RWPE2 (cell line): ENCODE data around the gene LTC4S.

Experiments used
- ATAC-seq: fragments of 200-7000 bp; cut with Tn5 transposase; 3 replicates; pipeline ENCODE4 v1.9.1; 2021; ENCODE audit warnings: low read depth
- DNase-seq: peaks from one replicate; pipeline ENCODE4 v3.0.0-alpha.2; 2020; ENCODE audit warnings: low spot score
- H3K27ac ChIP-seq: fragments of 450-650 bp; 2 replicates; pipeline ENCODE4 v1.5.1; 2017; ENCODE audit warnings: mild to moderate bottlenecking; ENCODE audit not compliant: poor library complexity, severe bottlenecking
- H3K27me3 ChIP-seq: fragments of 250-450 bp; sonication (Bioruptor Pico); 2 replicates; pipeline ENCODE4 v1.5.1; 2021; ENCODE audit warnings: mild to moderate bottlenecking, moderate library complexity; ENCODE audit not compliant: insufficient read depth, poor library complexity, severe bottlenecking
- H3K36me3 ChIP-seq: fragments of 250-450 bp; sonication (Bioruptor Pico); 2 replicates; pipeline ENCODE4 v1.5.1; 2020; ENCODE audit warnings: low read depth, mild to moderate bottlenecking, moderate library complexity
- H3K4me1 ChIP-seq: fragments of 250-450 bp; sonication (Bioruptor Pico); 2 replicates; pipeline ENCODE4 v1.5.1; 2021; ENCODE audit warnings: mild to moderate bottlenecking, moderate library complexity; ENCODE audit not compliant: insufficient read depth, poor library complexity, severe bottlenecking
- H3K4me3 ChIP-seq: fragments of 250-450 bp; sonication (Bioruptor Pico); 2 replicates; pipeline ENCODE4 v1.5.1; 2021; ENCODE audit warnings: mild to moderate bottlenecking, moderate library complexity; ENCODE audit not compliant: severe bottlenecking
- H3K9me3 ChIP-seq: fragments of 250-450 bp; sonication (Bioruptor Pico); 2 replicates; pipeline ENCODE4 v1.5.1; 2021; ENCODE audit warnings: mild to moderate bottlenecking, moderate library complexity; ENCODE audit not compliant: severe bottlenecking
- TF ChIP-seq, protein P1 (sequence below): fragments of 450-650 bp; IDR thresholded peaks from one replicate; pipeline ENCODE4 v1.5.1; 2017; ENCODE audit warnings: mild to moderate bottlenecking, moderate library complexity; ENCODE audit not compliant: poor library complexity, severe bottlenecking

The LTC4S gene

DNA sequence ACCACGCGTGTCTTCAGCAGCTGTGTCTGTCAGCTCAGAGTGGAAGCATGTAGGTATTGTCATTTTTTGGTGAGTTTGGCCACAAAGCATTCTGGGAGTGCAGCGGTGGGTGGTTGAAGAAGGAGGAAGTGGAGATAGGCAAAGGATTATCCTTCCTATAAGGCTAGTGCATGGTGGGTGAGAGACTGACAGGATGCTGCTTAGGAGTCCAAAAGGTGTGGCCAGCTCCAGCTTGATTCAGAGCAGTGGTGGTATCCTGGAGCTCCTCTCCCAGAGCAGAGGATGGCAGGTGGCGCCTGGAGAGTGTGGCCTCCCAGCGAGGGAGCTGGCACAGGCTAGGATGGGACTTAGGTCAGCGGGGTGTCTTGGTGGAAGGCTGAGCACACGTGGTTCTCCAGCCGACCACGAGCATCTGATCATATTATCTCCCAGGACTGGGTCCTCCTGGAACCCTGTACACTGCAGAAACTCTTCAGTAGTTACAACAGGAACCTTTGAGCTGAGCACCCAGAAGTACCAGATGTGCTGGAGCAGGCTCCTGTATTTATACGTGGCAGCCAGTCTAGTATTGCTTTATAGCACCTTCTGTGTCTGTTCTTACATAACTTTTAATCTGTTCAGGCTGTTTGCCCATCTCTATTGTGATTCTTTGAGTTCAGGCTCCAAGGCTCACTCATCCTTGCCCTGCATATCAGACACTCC, 31.6 kb upstream of the LTC4S start:
- no peaks in the 10 kb centered on the region for H3K27me3 ChIP-seq
- peaks cover 21% of the 10 kb centered on the region for H3K36me3 ChIP-seq
- H3K4me3 ChIP-seq, result no peak overlapping the region
- DNase-seq, result no peak
- H3K9me3 ChIP-seq, result no peaks in the 10 kb centered on the region
- TF ChIP-seq, protein P1, sequence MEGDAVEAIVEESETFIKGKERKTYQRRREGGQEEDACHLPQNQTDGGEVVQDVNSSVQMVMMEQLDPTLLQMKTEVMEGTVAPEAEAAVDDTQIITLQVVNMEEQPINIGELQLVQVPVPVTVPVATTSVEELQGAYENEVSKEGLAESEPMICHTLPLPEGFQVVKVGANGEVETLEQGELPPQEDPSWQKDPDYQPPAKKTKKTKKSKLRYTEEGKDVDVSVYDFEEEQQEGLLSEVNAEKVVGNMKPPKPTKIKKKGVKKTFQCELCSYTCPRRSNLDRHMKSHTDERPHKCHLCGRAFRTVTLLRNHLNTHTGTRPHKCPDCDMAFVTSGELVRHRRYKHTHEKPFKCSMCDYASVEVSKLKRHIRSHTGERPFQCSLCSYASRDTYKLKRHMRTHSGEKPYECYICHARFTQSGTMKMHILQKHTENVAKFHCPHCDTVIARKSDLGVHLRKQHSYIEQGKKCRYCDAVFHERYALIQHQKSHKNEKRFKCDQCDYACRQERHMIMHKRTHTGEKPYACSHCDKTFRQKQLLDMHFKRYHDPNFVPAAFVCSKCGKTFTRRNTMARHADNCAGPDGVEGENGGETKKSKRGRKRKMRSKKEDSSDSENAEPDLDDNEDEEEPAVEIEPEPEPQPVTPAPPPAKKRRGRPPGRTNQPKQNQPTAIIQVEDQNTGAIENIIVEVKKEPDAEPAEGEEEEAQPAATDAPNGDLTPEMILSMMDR, result no peak
- peak; percentile 31 for ATAC-seq
- peak overlapping the region; percentile 58 for H3K27ac ChIP-seq
- peaks cover 45% of the 10 kb centered on the region for H3K4me1 ChIP-seq

DNA sequence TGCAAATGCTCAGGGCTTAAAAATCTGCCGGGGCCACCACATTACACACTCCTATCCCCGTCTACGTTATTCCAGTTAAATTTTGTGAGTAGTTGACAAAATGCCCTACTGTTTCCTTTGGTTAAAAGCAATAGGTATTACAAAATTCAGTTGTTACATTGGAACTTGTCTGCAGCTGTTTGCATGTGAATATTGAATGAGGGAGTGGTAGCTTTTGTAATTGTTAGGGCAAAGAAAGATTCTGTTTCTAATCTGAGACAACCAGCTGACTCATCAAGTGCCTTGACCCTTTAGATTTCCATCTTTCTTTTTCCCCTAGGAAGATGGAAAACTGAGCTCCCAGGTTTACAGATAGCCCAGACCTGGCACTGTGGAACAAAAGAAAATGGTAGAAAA, 31.0 kb upstream of the LTC4S start:
- Histone ChIP-seq H3K4me1 (peaks cover 45% of the 10 kb centered on the region), H3K4me3 (no peak overlapping the region), H3K27me3 (no peaks in the 10 kb centered on the region), H3K27ac (peak overlapping the region; percentile 58), H3K9me3 (no peaks in the 10 kb centered on the region), H3K36me3 (peaks cover 24% of the 10 kb centered on the region)
- DNase-seq (no peak), ATAC-seq (peak; percentile 38)
- TF ChIP-seq, protein P1, result no peak

DNA sequence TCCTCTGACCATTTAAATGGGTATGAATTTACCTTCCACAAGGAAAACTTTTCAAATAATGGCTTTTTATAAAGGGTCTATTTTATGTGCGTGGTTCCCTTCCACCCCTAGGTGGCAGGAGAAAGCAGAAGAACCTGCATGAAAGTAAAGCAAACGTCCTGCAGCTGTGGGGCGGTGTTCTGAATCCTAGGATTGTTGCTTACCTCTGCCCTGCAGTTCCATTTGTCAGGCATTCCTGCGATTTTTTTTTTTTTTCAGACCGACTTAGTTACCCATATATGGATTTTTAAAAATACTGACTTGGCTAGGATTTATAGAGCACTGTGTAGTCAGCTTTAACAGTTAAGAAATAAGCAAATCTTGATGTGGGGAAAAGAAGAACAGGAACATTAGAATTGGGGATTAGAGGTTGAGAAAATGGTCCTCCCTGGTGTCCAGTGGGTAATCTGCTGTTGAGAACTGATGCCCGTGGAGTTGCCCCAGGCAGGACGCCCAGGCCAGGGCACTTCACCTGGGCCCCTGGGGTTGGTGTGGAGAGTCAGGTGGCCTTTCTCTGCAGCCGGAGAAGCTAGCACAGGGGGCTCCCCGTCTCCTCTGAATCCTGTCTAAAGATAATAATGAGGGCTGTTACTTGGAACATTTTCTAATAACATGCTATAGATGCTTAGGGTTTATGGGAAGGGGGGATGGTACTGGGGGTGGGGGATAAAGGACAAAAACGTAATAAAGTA, 30.4 kb upstream of the LTC4S start:
- ATAC-seq (peak; percentile 76), DNase-seq (no peak)
- TF ChIP-seq, protein P1, result peak; percentile 99
- Histone ChIP-seq H3K4me1 (peaks cover 45% of the 10 kb centered on the region), H3K4me3 (no peak overlapping the region), H3K27ac (peak overlapping the region; percentile 58), H3K27me3 (no peaks in the 10 kb centered on the region), H3K9me3 (no peaks in the 10 kb centered on the region), H3K36me3 (peaks cover 30% of the 10 kb centered on the region)

DNA sequence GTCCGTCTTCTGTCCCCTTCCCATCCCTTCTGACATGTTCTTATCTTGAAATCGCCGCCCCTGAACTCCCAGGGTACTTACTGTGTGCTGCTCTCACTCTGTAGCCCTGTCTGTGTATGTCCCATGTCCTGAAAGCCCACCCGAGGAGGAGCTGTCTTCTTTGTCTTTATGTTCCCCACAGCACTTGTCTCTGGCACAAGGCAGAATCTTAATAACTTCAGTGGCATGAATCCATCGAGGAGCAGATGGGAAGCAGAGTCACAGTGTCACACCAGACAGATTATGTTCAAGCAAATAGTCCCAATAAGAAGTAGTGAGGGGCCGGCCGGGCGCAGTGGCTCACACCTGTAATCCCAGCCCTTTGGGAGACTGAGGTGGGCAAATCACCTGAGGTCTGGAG, 29.7 kb upstream of the LTC4S start:
- Histone ChIP-seq H3K9me3 (no peaks in the 10 kb centered on the region), H3K4me1 (peaks cover 45% of the 10 kb centered on the region), H3K4me3 (no peak overlapping the region), H3K36me3 (peaks cover 37% of the 10 kb centered on the region), H3K27me3 (no peaks in the 10 kb centered on the region), H3K27ac (peak overlapping the region; percentile 58)
- no peak for DNase-seq
- no peak for ATAC-seq
- TF ChIP-seq, protein P1, result no peak

DNA sequence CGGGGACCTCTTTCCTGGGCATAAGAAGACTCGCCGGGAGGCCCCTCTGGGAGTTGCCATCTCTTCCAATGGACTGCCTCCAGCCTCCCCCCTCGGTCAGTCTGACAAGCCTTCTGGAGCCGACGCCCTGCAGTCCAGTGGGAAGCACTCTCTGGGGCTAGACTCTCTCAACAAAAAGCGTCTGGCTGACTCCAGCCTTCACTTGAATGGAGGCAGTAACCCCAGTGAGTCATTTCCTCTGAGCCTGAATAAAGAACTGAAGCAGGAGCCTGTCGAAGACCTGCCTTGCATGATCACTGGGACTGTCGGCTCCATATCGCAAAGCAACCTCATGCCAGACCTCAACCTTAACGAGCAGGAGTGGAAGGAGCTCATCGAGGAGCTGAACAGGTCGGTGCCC, 28.4 kb upstream of the LTC4S start:
- no peak for DNase-seq
- H3K27me3 ChIP-seq, result no peaks in the 10 kb centered on the region
- no peak overlapping the region for H3K4me3 ChIP-seq
- no peaks in the 10 kb centered on the region for H3K9me3 ChIP-seq
- peak overlapping the region; percentile 58 for H3K27ac ChIP-seq
- TF ChIP-seq, protein P1, result no peak
- peaks cover 45% of the 10 kb centered on the region for H3K4me1 ChIP-seq
- peaks cover 51% of the 10 kb centered on the region for H3K36me3 ChIP-seq
- ATAC-seq, result peak; percentile 68
